Mucosa of descending colon (tissue), 3 donors: ENCODE data around the gene PILRA. TPM values are rescaled to one million over a fixed set of nuclear protein-coding genes. Genes with fewer than 3 reads are reported as not detected.

Experiments
- ATAC-seq: fragments of 200-7000 bp; cut with Tn5 transposase; one replicate; pipeline ENCODE4 v1.9.1; 2020; ENCODE audit warnings: mild to moderate bottlenecking, moderate library complexity
- DNase-seq, 3 donors: peaks; one replicate each; pipeline ENCODE4 v3.0.0-alpha.2; 2020
- H3K36me3 ChIP-seq: fragments of 200-600 bp; one replicate; pipeline ENCODE4 v1.8.0; 2021; ENCODE audit warnings: low read depth, mild to moderate bottlenecking
- H3K4me1 ChIP-seq: fragments of 200-600 bp; one replicate; pipeline ENCODE4 v1.8.0; 2021; ENCODE audit warnings: low read depth, mild to moderate bottlenecking
- H3K4me3 ChIP-seq: fragments of 200-600 bp; one replicate; pipeline ENCODE4 v1.8.0; 2021; ENCODE audit warnings: mild to moderate bottlenecking
- H3K9me3 ChIP-seq: fragments of 200-600 bp; one replicate; pipeline ENCODE4 v1.8.0; 2021; ENCODE audit warnings: mild to moderate bottlenecking
- CTCF ChIP-seq: fragments of 200-600 bp; IDR thresholded peaks from one replicate; pipeline ENCODE4 v1.8.0; 2022; ENCODE audit warnings: antibody characterized with exemption, mild to moderate bottlenecking
- intact Hi-C, 2 donors: fragments of 100-400 bp; cut with DNase I in 1 of 2; cut with micrococcal nuclease in 1 of 2; formaldehyde crosslinking; loops; one replicate each; pipeline versions ENCODE4 v1.11.0 to v1.11.1; 2022; cut with DNase I, micrococcal nuclease
- total RNA-seq, 3 donors: library from RNA; stranded (reverse); fragmentation: NEBNext Ultra II Directional in 2 of 3; extraction: Animal tissue kit (Norgen Biotek cat#: 25700) in 2 of 3; gene quantifications; one replicate each; pipeline versions ENCODE4 v1.2.1 to v1.2.4, GENCODE V29; 2021 to 2023
- donor health status: DM: no; HTN: no; CAD: no; lungs with moderate emphysema.
- donor health status: DM: no; HTN: no; CAD: no.
- donor health status: DM: no; HTN: yes; CAD: no.

The PILRA gene
- total RNA-seq, 3 donors from 2014 or later: 4.2 to 15.9 (median 7.8) TPM

GRCh38 chr7:100352984-100353684 is 20.2 kb upstream of the PILRA start:
- no peak overlapping the region for H3K4me3 ChIP-seq
- no peaks in the 10 kb centered on the region for H3K9me3 ChIP-seq
- peaks cover 4% of the 10 kb centered on the region for H3K36me3 ChIP-seq
- TF ChIP-seq CTCF: no peak
- intact Hi-C loops: no loop called here
- H3K4me1 ChIP-seq: no peaks in the 10 kb centered on the region
- DNase-seq (no peak), ATAC-seq (no peak)

- Histone ChIP-seq H3K4me3 (no peak overlapping the region), H3K4me1 (no peaks in the 10 kb centered on the region), H3K9me3 (no peaks in the 10 kb centered on the region), H3K36me3 (peaks cover 4% of the 10 kb centered on the region)
- ATAC-seq (no peak), DNase-seq (no peak)
- intact Hi-C loops: no loop called here
- TF ChIP-seq CTCF: no peak
These were observed 19.5 kb upstream of the PILRA start for GRCh38 chr7:100353685-100354330.

GRCh38 chr7:100356416-100357068 is 16.7 kb upstream of the PILRA start:
- ATAC-seq (no peak), DNase-seq (no peak)
- Histone ChIP-seq H3K4me3 (no peak overlapping the region), H3K36me3 (peaks cover 15% of the 10 kb centered on the region), H3K4me1 (no peaks in the 10 kb centered on the region), H3K9me3 (no peaks in the 10 kb centered on the region)
- intact Hi-C loops: no loop called here
- no peak for TF ChIP-seq CTCF

- Histone ChIP-seq H3K9me3 (no peaks in the 10 kb centered on the region), H3K36me3 (peaks cover 15% of the 10 kb centered on the region), H3K4me1 (no peaks in the 10 kb centered on the region), H3K4me3 (no peak overlapping the region)
- DNase-seq: peak in 1 of 3 donors; percentile 41
- no peak for ATAC-seq
- TF ChIP-seq CTCF: no peak
- intact Hi-C loops: no loop called here
These were observed 16.1 kb upstream of the PILRA start for GRCh38 chr7:100357131-100357561.

GRCh38 chr7:100358027-100358856 is 15.0 kb upstream of the PILRA start, which contains the start of gene PILRB:
PILRB (plus strand) TSS chr7:100358117; CDS start chr7:100358303, 186 bp downstream.
- intact Hi-C loops: no loop called here
- ATAC-seq (peak; percentile 11), DNase-seq (peak in 1 of 3 donors; percentile 46)
- Histone ChIP-seq H3K36me3 (peaks cover 15% of the 10 kb centered on the region), H3K4me1 (no peaks in the 10 kb centered on the region), H3K4me3 (no peak within 1 kb of the TSS), H3K9me3 (no peaks in the 10 kb centered on the region)
- TF ChIP-seq CTCF: no peak
